ENCODE measurements around the gene SLC25A13.

SLC25A13 gene

GRCh38 chr7:96216373-96216772 lies 105.5 kb downstream of the SLC25A13 start:
- TF ChIP-seq ZFX (IDR thresholded peaks at IDR 0.05) (no peak), CTCF (conservative IDR thresholded peaks at IDR 0.05) (no peak)
- no peak overlapping the region for H3K27ac ChIP-seq

GRCh38 chr7:96212474-96212873 lies 109.4 kb downstream of the SLC25A13 start:
- H3K27ac ChIP-seq = no peak overlapping the region
- TF ChIP-seq CTCF (conservative IDR thresholded peaks at IDR 0.05) (0 out of 2 replicates have a peak, but pooled peaks have one; percentile 8), ZFX (IDR thresholded peaks at IDR 0.05) (no peak)

DNA sequence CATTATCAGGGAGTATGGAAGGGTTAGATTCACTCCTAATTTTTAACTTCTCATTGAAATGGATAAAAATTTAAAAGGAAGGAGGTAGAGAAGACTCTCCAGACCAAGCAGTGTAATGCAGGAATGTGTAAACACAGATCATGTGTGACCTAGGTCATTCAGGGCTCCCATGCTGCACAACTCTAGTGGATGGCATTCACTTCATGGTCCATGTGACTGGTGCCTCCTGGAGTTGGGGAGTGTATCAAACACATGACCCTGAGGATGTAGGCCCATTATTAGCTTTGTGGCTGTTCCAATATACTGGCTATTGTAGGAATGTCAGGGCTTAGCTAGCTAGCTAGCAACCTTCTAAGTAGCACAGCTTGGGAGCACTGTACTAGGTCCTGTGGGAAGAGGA lies 109.9 kb downstream of the SLC25A13 start:
- no peak for TF ChIP-seq ZFX (IDR thresholded peaks at IDR 0.05)
- no peak for TF ChIP-seq CTCF (conservative IDR thresholded peaks at IDR 0.05)
- H3K27ac ChIP-seq = no peak overlapping the region

DNA sequence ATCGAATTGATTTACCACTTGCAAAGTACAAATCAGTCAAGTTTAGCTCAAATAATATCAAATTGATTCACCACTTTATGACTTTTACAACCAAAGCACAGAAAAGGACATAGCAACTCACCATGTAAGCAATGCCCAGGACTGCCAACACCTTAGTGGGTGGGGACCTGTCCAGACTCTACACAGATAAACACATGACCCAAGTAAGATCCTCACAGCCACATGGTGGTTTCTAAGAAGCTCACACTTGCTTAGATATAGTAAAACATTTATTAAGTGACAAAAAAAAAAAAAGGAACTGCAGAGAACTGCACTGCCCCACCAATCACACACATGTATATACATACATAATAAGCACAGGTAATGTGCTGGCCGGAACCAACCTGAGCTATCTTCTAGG lies 116.2 kb downstream of the SLC25A13 start:
- TF ChIP-seq CTCF (conservative IDR thresholded peaks at IDR 0.05) (no peak), ZFX (IDR thresholded peaks at IDR 0.05) (no peak)
- no peak overlapping the region for H3K27ac ChIP-seq

- no peak overlapping the region for H3K27ac ChIP-seq
- TF ChIP-seq CTCF (conservative IDR thresholded peaks at IDR 0.05) (no peak), ZFX (IDR thresholded peaks at IDR 0.05) (no peak)
These were observed 117.3 kb downstream of the SLC25A13 start for GRCh38 chr7:96204601-96205000.

GRCh38 chr7:96203786-96204185 lies 118.1 kb downstream of the SLC25A13 start:
- H3K27ac ChIP-seq = no peak overlapping the region
- TF ChIP-seq CTCF (conservative IDR thresholded peaks at IDR 0.05) = no peak
- no peak for TF ChIP-seq ZFX (IDR thresholded peaks at IDR 0.05)

DNA sequence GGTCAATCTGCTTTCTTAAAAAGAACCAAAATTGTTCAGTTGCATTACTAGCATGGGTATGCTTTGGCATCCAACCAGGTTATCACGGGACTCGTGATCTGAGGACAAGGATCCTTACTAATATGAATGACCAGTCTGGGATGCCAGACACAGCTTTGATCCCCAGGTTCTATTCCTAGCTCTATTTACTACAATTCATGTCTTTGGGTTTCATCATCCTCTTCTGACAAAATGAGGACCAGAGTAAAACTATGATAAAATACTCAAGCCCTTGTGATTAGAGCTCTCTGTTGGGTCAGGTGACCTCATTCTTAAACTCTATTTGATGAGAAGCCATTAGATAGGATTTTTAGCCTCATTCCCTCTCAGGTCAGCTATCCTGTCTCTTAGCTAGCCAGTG lies 119.8 kb downstream of the SLC25A13 start:
- TF ChIP-seq CTCF (conservative IDR thresholded peaks at IDR 0.05) (no peak), ZFX (IDR thresholded peaks at IDR 0.05) (no peak)
- no peak overlapping the region for H3K27ac ChIP-seq
